ENCODE results near the gene CCDC192.
"Not testable (repeated sequence)": the region's sequence is repeated elsewhere in the genome, so short reads cannot be mapped to it uniquely, and the experiment has no call there.

The CCDC192 gene

GRCh38 chr5:127839496-127840197, 136.5 kb downstream of the CCDC192 start:
- H3K4me2 ChIP-seq (ENCODE audit: low read length): no peak overlapping the region
- H3K9me3 ChIP-seq (replicated peaks; ENCODE audit: low read length): no peaks in the 10 kb centered on the region
- H3K36me3 ChIP-seq (ENCODE audit: insufficient read depth, low read length): no peaks in the 10 kb centered on the region
- H3K27me3 ChIP-seq (ENCODE audit: control insufficient read depth, insufficient read depth, low read length): no peaks in the 10 kb centered on the region
- H3K4me3 ChIP-seq (ENCODE audit: low read length): no peak overlapping the region
- no peak overlapping the region for H3K9ac ChIP-seq (ENCODE audit: low read depth, low read length)
- H3K4me1 ChIP-seq (ENCODE audit: control insufficient read depth, insufficient read depth, low read length): peaks cover 17% of the 10 kb centered on the region

DNA sequence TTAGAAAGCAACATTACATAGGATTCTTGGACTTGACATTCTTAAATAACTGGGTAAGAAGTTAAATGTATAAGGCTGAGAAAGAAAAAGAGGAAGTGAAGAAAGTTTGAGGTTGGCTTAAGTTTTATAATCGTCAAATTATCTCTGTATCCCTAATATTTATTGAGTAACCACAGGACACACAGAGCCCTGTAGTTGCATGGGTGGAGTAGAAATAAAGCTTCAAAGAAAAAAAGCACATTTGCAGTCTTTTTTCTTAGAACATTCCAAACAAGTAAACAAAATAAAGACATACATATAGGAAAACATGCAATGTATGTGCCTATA, 137.0 kb downstream of the CCDC192 start:
- Histone ChIP-seq H3K4me2 (ENCODE audit: low read length) (no peak overlapping the region), H3K27me3 (ENCODE audit: control insufficient read depth, insufficient read depth, low read length) (no peaks in the 10 kb centered on the region), H3K36me3 (ENCODE audit: insufficient read depth, low read length) (no peaks in the 10 kb centered on the region), H3K4me3 (ENCODE audit: low read length) (no peak overlapping the region), H3K9me3 (replicated peaks; ENCODE audit: low read length) (no peaks in the 10 kb centered on the region), H3K9ac (ENCODE audit: low read depth, low read length) (no peak overlapping the region), H3K4me1 (ENCODE audit: control insufficient read depth, insufficient read depth, low read length) (peaks cover 12% of the 10 kb centered on the region)

- Histone ChIP-seq H3K9ac (ENCODE audit: low read depth, low read length) (no peak overlapping the region), H3K27me3 (ENCODE audit: control insufficient read depth, insufficient read depth, low read length) (no peaks in the 10 kb centered on the region), H3K4me2 (ENCODE audit: low read length) (no peak overlapping the region), H3K36me3 (ENCODE audit: insufficient read depth, low read length) (no peaks in the 10 kb centered on the region), H3K4me1 (ENCODE audit: control insufficient read depth, insufficient read depth, low read length) (peaks cover 9% of the 10 kb centered on the region), H3K9me3 (replicated peaks; ENCODE audit: low read length) (no peaks in the 10 kb centered on the region), H3K4me3 (ENCODE audit: low read length) (no peak overlapping the region)
Observed at GRCh38 chr5:127840809-127841208, 137.6 kb downstream of the CCDC192 start.

GRCh38 chr5:127844581-127845021, 141.4 kb downstream of the CCDC192 start:
- H3K9ac ChIP-seq (ENCODE audit: low read depth, low read length): no peak overlapping the region
- H3K36me3 ChIP-seq (ENCODE audit: insufficient read depth, low read length): no peaks in the 10 kb centered on the region
- no peak overlapping the region for H3K4me3 ChIP-seq (ENCODE audit: low read length)
- H3K4me2 ChIP-seq (ENCODE audit: low read length): no peak overlapping the region
- H3K9me3 ChIP-seq (replicated peaks; ENCODE audit: low read length): no peaks in the 10 kb centered on the region
- no peaks in the 10 kb centered on the region for H3K4me1 ChIP-seq (ENCODE audit: control insufficient read depth, insufficient read depth, low read length)
- no peaks in the 10 kb centered on the region for H3K27me3 ChIP-seq (ENCODE audit: control insufficient read depth, insufficient read depth, low read length)

DNA sequence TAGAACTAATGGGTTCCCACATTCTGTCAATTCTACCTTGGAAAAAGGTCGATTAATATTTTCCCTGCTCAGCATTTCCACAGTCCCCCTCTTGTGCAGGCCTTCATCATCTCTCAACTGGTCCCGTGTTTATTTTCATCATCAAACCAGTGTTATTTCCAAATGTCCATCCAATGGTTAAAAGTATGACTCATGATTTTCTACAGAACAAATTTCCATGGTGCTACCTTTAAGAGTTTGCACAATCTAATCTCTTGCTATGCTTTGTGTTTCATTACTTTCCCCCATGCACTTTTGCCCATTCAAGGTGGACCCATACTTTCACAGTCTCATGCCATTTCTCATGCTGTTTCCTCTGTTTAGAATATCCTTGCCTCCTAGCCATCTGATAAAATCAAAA, 143.7 kb downstream of the CCDC192 start:
- no peaks in the 10 kb centered on the region for H3K9me3 ChIP-seq (replicated peaks; ENCODE audit: low read length)
- no peaks in the 10 kb centered on the region for H3K4me1 ChIP-seq (ENCODE audit: control insufficient read depth, insufficient read depth, low read length)
- no peaks in the 10 kb centered on the region for H3K36me3 ChIP-seq (ENCODE audit: insufficient read depth, low read length)
- H3K27me3 ChIP-seq (ENCODE audit: control insufficient read depth, insufficient read depth, low read length): no peaks in the 10 kb centered on the region
- H3K4me2 ChIP-seq (ENCODE audit: low read length): no peak overlapping the region
- H3K9ac ChIP-seq (ENCODE audit: low read depth, low read length): no peak overlapping the region
- H3K4me3 ChIP-seq (ENCODE audit: low read length): no peak overlapping the region

GRCh38 chr5:127847641-127848040, 144.4 kb downstream of the CCDC192 start:
- H3K4me1 ChIP-seq (ENCODE audit: control insufficient read depth, insufficient read depth, low read length); H3K27me3 ChIP-seq (ENCODE audit: control insufficient read depth, insufficient read depth, low read length); H3K4me2 ChIP-seq (ENCODE audit: low read length); H3K9me3 ChIP-seq (replicated peaks; ENCODE audit: low read length); H3K36me3 ChIP-seq (ENCODE audit: insufficient read depth, low read length); H3K9ac ChIP-seq (ENCODE audit: low read depth, low read length); H3K4me3 ChIP-seq (ENCODE audit: low read length): not testable (repeated sequence)

DNA sequence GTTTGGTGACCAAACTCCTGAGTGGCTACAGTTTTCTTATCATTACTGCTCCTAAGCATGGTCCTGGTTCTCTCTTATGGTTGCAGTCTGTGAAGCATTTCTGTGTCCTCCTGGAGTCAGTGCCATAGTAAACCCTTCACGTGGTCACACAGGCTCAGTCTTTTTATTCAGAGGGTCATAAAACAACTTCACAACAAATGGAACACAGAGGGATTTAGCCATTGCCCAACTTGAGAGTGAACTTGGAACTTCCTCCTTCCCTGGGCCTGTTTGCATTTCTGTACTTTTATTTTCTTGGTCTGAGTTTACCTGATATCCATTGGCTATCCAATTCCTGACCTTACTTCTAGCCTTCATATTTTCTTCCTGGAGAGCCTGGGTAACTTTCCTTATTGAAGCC, 144.9 kb downstream of the CCDC192 start:
- H3K4me2 ChIP-seq (ENCODE audit: low read length): no peak overlapping the region
- H3K27me3 ChIP-seq (ENCODE audit: control insufficient read depth, insufficient read depth, low read length): no peaks in the 10 kb centered on the region
- no peaks in the 10 kb centered on the region for H3K4me1 ChIP-seq (ENCODE audit: control insufficient read depth, insufficient read depth, low read length)
- no peak overlapping the region for H3K4me3 ChIP-seq (ENCODE audit: low read length)
- no peaks in the 10 kb centered on the region for H3K9me3 ChIP-seq (replicated peaks; ENCODE audit: low read length)
- no peaks in the 10 kb centered on the region for H3K36me3 ChIP-seq (ENCODE audit: insufficient read depth, low read length)
- no peak overlapping the region for H3K9ac ChIP-seq (ENCODE audit: low read depth, low read length)

DNA sequence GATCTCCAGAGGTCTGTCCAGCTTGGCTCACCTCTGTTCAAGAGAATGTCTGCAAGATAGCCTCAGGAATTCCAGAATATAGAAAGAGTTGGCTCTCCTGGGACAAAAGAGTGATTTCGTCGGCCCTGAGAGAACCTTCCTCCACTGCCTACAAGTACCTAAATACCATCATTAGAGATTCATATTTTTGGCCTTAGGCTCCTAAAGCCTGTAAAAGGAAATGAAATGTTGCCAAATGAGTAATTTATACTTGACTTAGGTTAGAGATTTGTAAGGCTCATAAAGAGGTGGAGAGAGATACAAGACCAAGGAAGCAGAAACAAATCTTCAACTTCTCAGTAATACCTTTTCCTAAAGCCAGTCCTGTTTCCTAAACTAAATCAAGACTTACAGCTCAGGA, 146.2 kb downstream of the CCDC192 start:
- Histone ChIP-seq H3K27me3 (ENCODE audit: control insufficient read depth, insufficient read depth, low read length) (no peaks in the 10 kb centered on the region), H3K9ac (ENCODE audit: low read depth, low read length) (no peak overlapping the region), H3K9me3 (replicated peaks; ENCODE audit: low read length) (no peaks in the 10 kb centered on the region), H3K36me3 (ENCODE audit: insufficient read depth, low read length) (no peaks in the 10 kb centered on the region), H3K4me3 (ENCODE audit: low read length) (no peak overlapping the region), H3K4me2 (ENCODE audit: low read length) (no peak overlapping the region), H3K4me1 (ENCODE audit: control insufficient read depth, insufficient read depth, low read length) (no peaks in the 10 kb centered on the region)

- no peak overlapping the region for H3K9ac ChIP-seq (ENCODE audit: low read depth, low read length)
- no peaks in the 10 kb centered on the region for H3K36me3 ChIP-seq (ENCODE audit: insufficient read depth, low read length)
- no peaks in the 10 kb centered on the region for H3K4me1 ChIP-seq (ENCODE audit: control insufficient read depth, insufficient read depth, low read length)
- H3K4me3 ChIP-seq (ENCODE audit: low read length): no peak overlapping the region
- H3K27me3 ChIP-seq (ENCODE audit: control insufficient read depth, insufficient read depth, low read length): no peaks in the 10 kb centered on the region
- H3K9me3 ChIP-seq (replicated peaks; ENCODE audit: low read length): no peaks in the 10 kb centered on the region
- no peak overlapping the region for H3K4me2 ChIP-seq (ENCODE audit: low read length)
Observed at GRCh38 chr5:127849891-127850290, 146.7 kb downstream of the CCDC192 start.

- no peaks in the 10 kb centered on the region for H3K4me1 ChIP-seq (ENCODE audit: control insufficient read depth, insufficient read depth, low read length)
- no peaks in the 10 kb centered on the region for H3K9me3 ChIP-seq (replicated peaks; ENCODE audit: low read length)
- no peaks in the 10 kb centered on the region for H3K36me3 ChIP-seq (ENCODE audit: insufficient read depth, low read length)
- H3K9ac ChIP-seq (ENCODE audit: low read depth, low read length): no peak overlapping the region
- H3K4me3 ChIP-seq (ENCODE audit: low read length): no peak overlapping the region
- no peak overlapping the region for H3K4me2 ChIP-seq (ENCODE audit: low read length)
- no peaks in the 10 kb centered on the region for H3K27me3 ChIP-seq (ENCODE audit: control insufficient read depth, insufficient read depth, low read length)
Observed at GRCh38 chr5:127851964-127852363, 148.8 kb downstream of the CCDC192 start.

- Histone ChIP-seq H3K9me3 (replicated peaks; ENCODE audit: low read length) (no peaks in the 10 kb centered on the region), H3K36me3 (ENCODE audit: insufficient read depth, low read length) (no peaks in the 10 kb centered on the region), H3K4me1 (ENCODE audit: control insufficient read depth, insufficient read depth, low read length) (no peaks in the 10 kb centered on the region), H3K27me3 (ENCODE audit: control insufficient read depth, insufficient read depth, low read length) (no peaks in the 10 kb centered on the region), H3K4me3 (ENCODE audit: low read length) (no peak overlapping the region), H3K9ac (ENCODE audit: low read depth, low read length) (no peak overlapping the region), H3K4me2 (ENCODE audit: low read length) (no peak overlapping the region)
Observed at GRCh38 chr5:127854520-127854919, 151.3 kb downstream of the CCDC192 start.

DNA sequence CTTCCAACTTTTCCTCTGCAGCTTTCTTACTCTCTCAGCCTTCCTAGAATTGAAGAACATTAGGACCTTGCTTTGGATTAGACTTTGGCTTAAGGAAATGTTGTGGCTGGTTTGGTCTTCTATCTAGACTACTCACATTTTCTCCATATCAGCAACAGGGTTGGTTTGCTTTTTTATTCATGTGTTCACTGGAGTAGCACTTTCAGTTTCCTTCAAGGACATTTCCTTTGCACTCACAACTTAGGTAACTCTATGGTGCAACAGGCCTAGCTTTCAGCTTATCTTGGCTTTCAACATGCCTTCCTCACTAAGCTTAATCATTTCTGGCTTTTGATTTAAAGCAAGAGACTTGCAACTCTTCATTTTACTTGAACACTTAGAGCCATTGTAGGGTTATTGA, 153.1 kb downstream of the CCDC192 start:
- Histone ChIP-seq H3K9ac (ENCODE audit: low read depth, low read length) (no peak overlapping the region), H3K36me3 (ENCODE audit: insufficient read depth, low read length) (no peaks in the 10 kb centered on the region), H3K4me1 (ENCODE audit: control insufficient read depth, insufficient read depth, low read length) (no peaks in the 10 kb centered on the region), H3K4me3 (ENCODE audit: low read length) (no peak overlapping the region), H3K27me3 (ENCODE audit: control insufficient read depth, insufficient read depth, low read length) (no peaks in the 10 kb centered on the region), H3K4me2 (ENCODE audit: low read length) (no peak overlapping the region), H3K9me3 (replicated peaks; ENCODE audit: low read length) (no peaks in the 10 kb centered on the region)
